ENCODE results near the gene SIGLEC1. TPM values are rescaled to one million over a fixed set of nuclear protein-coding genes. Genes with fewer than 3 reads are reported as not detected.

The SIGLEC1 gene
- total RNA-seq, 4 donors from 2014 or later = 0.61 to 3.0 (median 2.6) TPM

GRCh38 chr20:3751675-3752385, 39.4 kb upstream of the SIGLEC1 start:
- ATAC-seq (no peak), DNase-seq (no peak)
- no peak overlapping the region for H3K27ac ChIP-seq
- no peaks in the 10 kb centered on the region for H3K4me1 ChIP-seq
- peak overlapping the region; percentile 23 to 44 (median 38) for H3K4me3 ChIP-seq
- peaks cover 6 to 20% (median 8%) of the 10 kb centered on the region in 3 donors for H3K27me3 ChIP-seq
- no peaks in the 10 kb centered on the region for H3K9me3 ChIP-seq
- in situ Hi-C loops (cut with MboI; ENCODE audit: low sequenced_read_pairs in 4 of 4) (loop anchor here in 1 of 4 donors (25.0 kb wide), 1 partner anchor 335 kb away; no protein-coding TSS in a partner anchor), intact Hi-C loops (cut with DNase I; ENCODE audit: low total_unique reads) (no loop called here)
- no peaks in the 10 kb centered on the region for H3K36me3 ChIP-seq
- TF ChIP-seq POLR2A (IDR thresholded peaks at IDR 0.05) (no peak), CTCF (IDR thresholded peaks at IDR 0.05 in 4 of 5, conservative IDR thresholded peaks at IDR 0.05 in 1 of 5) (no peak)

- no peaks in the 10 kb centered on the region for H3K36me3 ChIP-seq
Observed at GRCh38 chr20:3751305-3751674, 38.9 kb upstream of the SIGLEC1 start.

GRCh38 chr20:3749689-3750531, 37.5 kb upstream of the SIGLEC1 start:
- DNase-seq (no peak), ATAC-seq (no peak)
- TF ChIP-seq POLR2A (IDR thresholded peaks at IDR 0.05) = no peak
- TF ChIP-seq CTCF (IDR thresholded peaks at IDR 0.05 in 4 of 5, conservative IDR thresholded peaks at IDR 0.05 in 1 of 5) = peak in 4 of 5 experiments; percentile 16 to 48 (median 32)
- Histone ChIP-seq H3K4me1 (no peaks in the 10 kb centered on the region), H3K27ac (no peak overlapping the region), H3K36me3 (no peaks in the 10 kb centered on the region), H3K4me3 (no peak overlapping the region), H3K27me3 (peaks cover 8 to 29% (median 14%) of the 10 kb centered on the region in 3 donors), H3K9me3 (no peaks in the 10 kb centered on the region)
- intact Hi-C loops (cut with DNase I; ENCODE audit: low total_unique reads) = no loop called here
- in situ Hi-C loops (cut with MboI; ENCODE audit: low sequenced_read_pairs in 4 of 4) = loop anchor here in 1 of 4 donors (25.0 kb wide), 1 partner anchor 337 kb away; no protein-coding TSS in a partner anchor

More at GRCh38 chr20:3751305-3751674, 38.9 kb upstream of the SIGLEC1 start:
- ATAC-seq = no peak
- no peak overlapping the region for H3K4me3 ChIP-seq
- no peaks in the 10 kb centered on the region for H3K9me3 ChIP-seq
- no peaks in the 10 kb centered on the region for H3K4me1 ChIP-seq
- in situ Hi-C loops (cut with MboI; ENCODE audit: low sequenced_read_pairs in 4 of 4) (loop anchor here in 1 of 4 donors (25.0 kb wide), 1 partner anchor 336 kb away; no protein-coding TSS in a partner anchor), intact Hi-C loops (cut with DNase I; ENCODE audit: low total_unique reads) (no loop called here)
- H3K27ac ChIP-seq = no peak overlapping the region
- no peak for DNase-seq
- TF ChIP-seq CTCF (IDR thresholded peaks at IDR 0.05 in 4 of 5, conservative IDR thresholded peaks at IDR 0.05 in 1 of 5) = no peak
- no peak for TF ChIP-seq POLR2A (IDR thresholded peaks at IDR 0.05)
- H3K27me3 ChIP-seq = peaks cover 6 to 20% (median 8%) of the 10 kb centered on the region in 3 donors

DNA sequence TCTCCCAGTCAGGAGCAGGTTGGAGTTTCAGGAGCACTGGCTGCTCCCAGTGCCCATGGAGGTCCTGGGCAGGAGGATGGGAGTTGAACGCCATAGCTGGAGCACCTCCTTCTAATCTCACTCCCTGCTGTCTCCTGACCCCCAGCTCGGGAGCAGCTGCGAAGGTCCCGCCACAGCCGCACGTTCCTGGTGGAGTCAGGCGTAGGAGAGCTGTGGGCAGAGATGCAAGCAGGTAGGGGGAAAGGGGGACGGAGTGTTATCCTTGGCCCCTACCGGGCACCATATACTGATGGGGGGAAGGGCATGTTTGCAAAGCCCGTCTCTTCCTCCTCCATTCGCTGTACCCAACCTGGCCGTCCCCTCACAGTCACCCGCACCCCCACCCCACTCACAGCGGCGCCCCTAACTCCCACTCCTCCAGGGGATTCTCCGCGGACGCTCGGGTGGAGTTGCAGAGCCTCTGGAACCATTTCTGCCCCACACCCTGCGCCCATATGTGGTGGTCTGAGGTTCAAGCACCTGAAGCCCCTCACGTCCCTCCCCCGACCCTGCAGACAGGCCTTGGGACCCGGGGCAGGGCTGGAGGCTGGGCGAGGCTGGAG, 36.8 kb upstream of the SIGLEC1 start:
- H3K9me3 ChIP-seq = no peaks in the 10 kb centered on the region
- no peak overlapping the region for H3K4me3 ChIP-seq
- peaks cover 8 to 29% (median 22%) of the 10 kb centered on the region in 3 donors for H3K27me3 ChIP-seq
- DNase-seq = no peak
- in situ Hi-C loops (cut with MboI; ENCODE audit: low sequenced_read_pairs in 4 of 4) = no loop called here
- no peaks in the 10 kb centered on the region for H3K4me1 ChIP-seq
- no peaks in the 10 kb centered on the region for H3K36me3 ChIP-seq
- intact Hi-C loops (cut with DNase I; ENCODE audit: low total_unique reads) = no loop called here
- ATAC-seq = no peak
- no peak overlapping the region for H3K27ac ChIP-seq
- no peak for TF ChIP-seq POLR2A (IDR thresholded peaks at IDR 0.05)
- TF ChIP-seq CTCF (IDR thresholded peaks at IDR 0.05 in 4 of 5, conservative IDR thresholded peaks at IDR 0.05 in 1 of 5) = no peak
